ENCODE results near the gene HRCT1.

DNA sequence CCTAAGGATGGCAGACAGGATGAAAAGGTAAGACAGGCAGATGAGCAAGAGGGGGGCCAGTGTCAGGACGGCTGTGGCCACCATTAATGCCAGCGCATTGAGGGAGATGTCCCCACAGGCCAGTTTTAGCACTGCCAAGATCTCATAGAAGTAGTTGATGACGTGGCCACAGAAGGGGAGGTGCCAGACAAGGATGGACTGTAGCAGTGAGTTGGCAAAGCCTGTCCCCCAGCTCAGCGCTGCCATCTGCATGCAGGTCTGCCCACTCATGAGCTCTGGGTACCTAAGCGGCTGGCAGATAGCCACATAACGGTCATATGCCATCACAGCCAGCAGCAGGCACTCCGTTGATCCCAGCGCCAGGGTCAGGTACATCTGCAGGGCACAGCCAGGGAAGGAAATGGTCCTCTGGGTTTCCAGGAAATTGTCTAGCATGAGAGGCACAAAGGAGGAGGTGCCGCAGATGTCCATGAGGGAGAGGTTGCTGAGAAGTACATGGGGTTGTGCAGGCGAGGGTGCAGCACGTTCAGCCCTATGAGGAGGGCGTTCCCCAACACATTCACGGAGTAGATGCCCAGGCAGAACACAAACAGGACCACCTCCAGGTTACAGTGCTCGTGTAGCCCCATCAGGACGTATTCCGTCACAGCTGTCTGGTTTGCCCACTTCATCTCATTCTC, 46.6 kb upstream of the HRCT1 start:
- TF ChIP-seq EP300 (IDR thresholded peaks at IDR 0.05): no peak
- no peak for TF ChIP-seq POLR2A (IDR thresholded peaks at IDR 0.05)

Measured in sigmoid colon (tissue), 4 donors.